SK-N-SH (cell line): ENCODE results near the gene SCD5. TPM values are rescaled to one million over a fixed set of nuclear protein-coding genes. Genes with fewer than 3 reads are reported as not detected.

Experiments used
- CTCF ChIA-PET: fragments of 300-600, 350-600 bp; formaldehyde crosslinking; extraction: SDS; loops from one replicate; lab custom pipeline; 2021; lab: Yijun Ruan, JAX
- POLR2A ChIA-PET: fragments of 350-600 bp; sonication (Branson Sonifier 250); formaldehyde crosslinking; extraction: SDS; loops from one replicate; lab custom pipeline; 2020; ENCODE audit warnings: antibody characterized with exemption, inconsistent platforms; lab: Yijun Ruan, JAX
- DNase-seq: peaks from one replicate; pipeline ENCODE4 v3.0.0; 2012
- H2AFZ ChIP-seq: fragments of 200-600 bp; sonication (generic); 2 replicates; pipeline ENCODE4 v1.8.1; 2016; ENCODE audit warnings: antibody characterized with exemption, mild to moderate bottlenecking, low read depth
- H3F3A ChIP-seq: fragments of 200-600 bp; sonication (generic); replicated peaks from 2 replicates; pipeline ENCODE3; 2016; ENCODE audit warnings: antibody characterized with exemption, mild to moderate bottlenecking; ENCODE audit not compliant: insufficient read depth
- H3K27ac ChIP-seq, 2 experiments: fragments of 200-500 bp in 1 of 2; fragments of 200-600 bp in 1 of 2; sonication (Bioruptor generic) in 1 of 2; sonication (generic), shearing (Covaris generic) in 1 of 2; 2 replicates each; pipeline versions ENCODE4 v1.5.1 to v1.6.1; 2014 to 2016; ENCODE audit warnings: low read depth in 2 of 2, inconsistent platforms in 1 of 2, low read length in 1 of 2, mild to moderate bottlenecking in 1 of 2, mixed read lengths in 1 of 2
- H3K27me3 ChIP-seq: fragments of 200-600 bp; sonication (generic), shearing (Covaris generic); 2 replicates; pipeline ENCODE4 v1.6.1; 2016; ENCODE audit warnings: mixed run types; ENCODE audit not compliant: insufficient read depth
- H3K36me3 ChIP-seq, 2 experiments: fragments of 200-500 bp in 1 of 2; fragments of 200-600 bp in 1 of 2; sonication (Bioruptor generic) in 1 of 2; sonication (generic) in 1 of 2; replicated peaks in 1 of 2; 2 replicates each; pipeline versions ENCODE3 to v1.5.1; 2014 to 2016; ENCODE audit warnings: low read length in 1 of 2, mild to moderate bottlenecking in 1 of 2; ENCODE audit not compliant: insufficient read depth in 2 of 2, control insufficient read depth in 1 of 2
- H3K4me1 ChIP-seq, 2 experiments: fragments of 200-500 bp in 1 of 2; fragments of 200-600 bp in 1 of 2; sonication (Bioruptor generic) in 1 of 2; sonication (generic), shearing (Covaris generic) in 1 of 2; 2 replicates each; pipeline versions ENCODE4 v1.5.1 to v1.6.1; 2014 to 2016; ENCODE audit warnings: low read depth in 1 of 2, low read length in 1 of 2, mixed run types in 1 of 2; ENCODE audit not compliant: insufficient read depth in 2 of 2, control insufficient read depth in 1 of 2
- H3K4me2 ChIP-seq: fragments of 200-600 bp; sonication (generic), shearing (Covaris generic); 2 replicates; pipeline ENCODE4 v1.6.1; 2017; ENCODE audit warnings: mixed run types
- H3K4me3 ChIP-seq, 2 experiments: fragments of 200-500 bp in 1 of 2; fragments of 200-600 bp in 1 of 2; sonication (Bioruptor generic) in 1 of 2; sonication (generic), shearing (Covaris generic) in 1 of 2; 2 replicates each; pipeline versions ENCODE4 v1.5.1 to v1.8.1; 2014 to 2016; ENCODE audit warnings: low read depth in 2 of 2, inconsistent platforms in 1 of 2, low read length in 1 of 2, mild to moderate bottlenecking in 1 of 2, mixed read lengths in 1 of 2, moderate library complexity in 1 of 2
- H3K79me2 ChIP-seq: fragments of 200-600 bp; sonication (generic); 2 replicates; pipeline ENCODE4 v1.8.1; 2017; ENCODE audit warnings: mild to moderate bottlenecking; ENCODE audit not compliant: insufficient read depth
- H3K9ac ChIP-seq: fragments of 200-600 bp; sonication (generic); 2 replicates; pipeline ENCODE4 v1.6.1; 2017; ENCODE audit warnings: mixed run types
- H3K9me2 ChIP-seq: fragments of 200-600 bp; sonication (generic); 2 replicates; pipeline ENCODE4 v1.6.1; 2017; ENCODE audit warnings: mixed run types
- H3K9me3 ChIP-seq: fragments of 200-600 bp; sonication (generic); 2 replicates; pipeline ENCODE4 v1.6.1; 2017; ENCODE audit warnings: mixed run types, mild to moderate bottlenecking, moderate library complexity
- H4K20me1 ChIP-seq: fragments of 200-600 bp; sonication (generic); 2 replicates; pipeline ENCODE4 v1.6.1; 2017; ENCODE audit warnings: mild to moderate bottlenecking, mixed run types; ENCODE audit not compliant: insufficient read depth
- ELF1 ChIP-seq: IDR thresholded peaks from 2 replicates; pipeline ENCODE4 v1.4.0; 2012
- FOXM1 ChIP-seq: IDR thresholded peaks from 2 replicates; pipeline ENCODE4 v1.4.0; 2012; ENCODE audit warnings: low read depth, mild to moderate bottlenecking
- GATA2 ChIP-seq: sonication (generic); formaldehyde crosslinking; IDR thresholded peaks from 2 replicates; pipeline ENCODE4 v1.5.0; 2020; ENCODE audit warnings: mild to moderate bottlenecking, missing genetic modification reagents
- JUND ChIP-seq: IDR thresholded peaks from 2 replicates; pipeline ENCODE4 v1.4.0; 2012
- RAD21 ChIP-seq: IDR thresholded peaks from 2 replicates; pipeline ENCODE4 v1.6.1; 2012; ENCODE audit warnings: mild to moderate bottlenecking, low read length
- SMC3 ChIP-seq: IDR thresholded peaks from 2 replicates; pipeline ENCODE4 v1.6.1; 2012; ENCODE audit warnings: low read depth, low read length, improper control_type of control experiment
- TEAD4 ChIP-seq: IDR thresholded peaks from 2 replicates; pipeline ENCODE4 v1.4.0; 2012; ENCODE audit warnings: mild to moderate bottlenecking, borderline replicate concordance; ENCODE audit not compliant: insufficient read depth
- WGBS: methylation state at CpG from one replicate; pipeline ENCODE4 v1.1.6; 2017; ENCODE audit warnings: low lambda C conversion rate; 5-methylcytosine and 5-hydroxymethylcytosine counted together
- polyA plus RNA-seq, 3 experiments: library from polyadenylated mRNA; depleted of rRNA; stranded (reverse); fragments of >200 nt; gene quantifications; 2 replicates each; pipeline ENCODE4 v1.2.3, GENCODE V29; 2012
- TF ChIP-seq, protein P1 (sequence below): IDR thresholded peaks from 2 replicates; pipeline ENCODE4 v1.4.0; 2012; ENCODE audit warnings: low read depth, borderline replicate concordance
- TF ChIP-seq, protein P2 (sequence below): IDR thresholded peaks from 2 replicates; pipeline ENCODE4; 2012
- TF ChIP-seq, protein P3 (sequence below): fragments of 200-600 bp; sonication (generic); IDR thresholded peaks from 2 replicates; pipeline ENCODE4 v1.6.1; 2017; ENCODE audit warnings: antibody characterized with exemption, mild to moderate bottlenecking, moderate library complexity
- TF ChIP-seq, protein P4 (sequence below): IDR thresholded peaks from 2 replicates; pipeline ENCODE4 v1.4.0; 2012; ENCODE audit warnings: low read depth, borderline replicate concordance

The SCD5 gene
- polyA plus RNA-seq, 1 of the 3 experiments (the other 2 are of a cell fraction), result 23.7 TPM

DNA sequence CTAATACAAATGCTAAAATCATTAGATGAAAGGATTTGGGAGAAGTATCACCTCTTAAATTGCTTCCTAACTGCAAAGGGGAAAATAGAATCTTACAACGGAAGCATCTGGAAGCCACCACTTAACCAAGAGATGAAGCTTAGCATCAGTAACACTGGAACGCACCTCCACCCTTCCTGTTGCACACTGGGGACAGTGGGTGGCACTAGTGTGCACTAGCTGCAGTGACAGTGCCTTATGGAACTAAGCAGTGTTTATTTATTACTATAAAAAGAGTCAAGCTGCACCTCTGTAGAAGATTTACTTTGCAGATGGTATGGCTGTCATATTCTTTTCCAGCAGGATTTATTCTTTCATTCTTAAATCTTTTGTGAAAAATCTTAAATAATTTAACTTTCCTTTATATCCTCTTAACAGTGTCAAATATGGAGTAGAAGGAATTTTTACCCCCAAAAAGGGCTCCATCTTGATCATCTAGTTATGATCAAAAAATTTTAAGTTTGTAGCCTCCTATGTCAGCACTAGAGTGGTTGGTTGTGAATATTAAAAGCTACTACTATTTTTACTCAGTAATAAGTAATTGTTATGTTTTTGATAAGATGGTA is 76.7 kb downstream of the SCD5 start:
- DNase-seq, result peak; percentile 64
- ChIA-PET CTCF (interaction anchor here (0.6 to 4.2 kb wide), 55 partner anchors 10 to 332 kb away, joined by 3 to 89 read pairs (median 4); partner anchors contain the start of gene SCD5), POLR2A (interaction anchor here (0.7 to 1.0 kb wide), 2 partner anchors 95 to 256 kb away, joined by 3 read pairs; no protein-coding TSS in a partner anchor)
- no peaks in the 10 kb centered on the region for H3K9me2 ChIP-seq
- TF ChIP-seq JUND, result no peak
- TF ChIP-seq, protein P1, sequence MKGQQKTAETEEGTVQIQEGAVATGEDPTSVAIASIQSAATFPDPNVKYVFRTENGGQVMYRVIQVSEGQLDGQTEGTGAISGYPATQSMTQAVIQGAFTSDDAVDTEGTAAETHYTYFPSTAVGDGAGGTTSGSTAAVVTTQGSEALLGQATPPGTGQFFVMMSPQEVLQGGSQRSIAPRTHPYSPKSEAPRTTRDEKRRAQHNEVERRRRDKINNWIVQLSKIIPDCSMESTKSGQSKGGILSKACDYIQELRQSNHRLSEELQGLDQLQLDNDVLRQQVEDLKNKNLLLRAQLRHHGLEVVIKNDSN, result no peak
- no peak for TF ChIP-seq ELF1
- TF ChIP-seq, protein P2, sequence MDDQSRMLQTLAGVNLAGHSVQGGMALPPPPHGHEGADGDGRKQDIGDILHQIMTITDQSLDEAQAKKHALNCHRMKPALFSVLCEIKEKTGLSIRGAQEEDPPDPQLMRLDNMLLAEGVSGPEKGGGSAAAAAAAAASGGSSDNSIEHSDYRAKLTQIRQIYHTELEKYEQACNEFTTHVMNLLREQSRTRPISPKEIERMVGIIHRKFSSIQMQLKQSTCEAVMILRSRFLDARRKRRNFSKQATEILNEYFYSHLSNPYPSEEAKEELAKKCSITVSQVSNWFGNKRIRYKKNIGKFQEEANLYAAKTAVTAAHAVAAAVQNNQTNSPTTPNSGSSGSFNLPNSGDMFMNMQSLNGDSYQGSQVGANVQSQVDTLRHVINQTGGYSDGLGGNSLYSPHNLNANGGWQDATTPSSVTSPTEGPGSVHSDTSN, result no peak
- TF ChIP-seq, protein P3, sequence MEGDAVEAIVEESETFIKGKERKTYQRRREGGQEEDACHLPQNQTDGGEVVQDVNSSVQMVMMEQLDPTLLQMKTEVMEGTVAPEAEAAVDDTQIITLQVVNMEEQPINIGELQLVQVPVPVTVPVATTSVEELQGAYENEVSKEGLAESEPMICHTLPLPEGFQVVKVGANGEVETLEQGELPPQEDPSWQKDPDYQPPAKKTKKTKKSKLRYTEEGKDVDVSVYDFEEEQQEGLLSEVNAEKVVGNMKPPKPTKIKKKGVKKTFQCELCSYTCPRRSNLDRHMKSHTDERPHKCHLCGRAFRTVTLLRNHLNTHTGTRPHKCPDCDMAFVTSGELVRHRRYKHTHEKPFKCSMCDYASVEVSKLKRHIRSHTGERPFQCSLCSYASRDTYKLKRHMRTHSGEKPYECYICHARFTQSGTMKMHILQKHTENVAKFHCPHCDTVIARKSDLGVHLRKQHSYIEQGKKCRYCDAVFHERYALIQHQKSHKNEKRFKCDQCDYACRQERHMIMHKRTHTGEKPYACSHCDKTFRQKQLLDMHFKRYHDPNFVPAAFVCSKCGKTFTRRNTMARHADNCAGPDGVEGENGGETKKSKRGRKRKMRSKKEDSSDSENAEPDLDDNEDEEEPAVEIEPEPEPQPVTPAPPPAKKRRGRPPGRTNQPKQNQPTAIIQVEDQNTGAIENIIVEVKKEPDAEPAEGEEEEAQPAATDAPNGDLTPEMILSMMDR, result peak; percentile 69
- peak; percentile 87 for TF ChIP-seq RAD21
- no peak for TF ChIP-seq GATA2 (CRISPR knock-in tag)
- TF ChIP-seq SMC3, result peak; percentile 80
- H4K20me1 ChIP-seq, result 0 out of 2 replicates have a peak, but pooled peaks cover 8% of the 10 kb centered on the region
- H3F3A ChIP-seq, result no peaks in the 10 kb centered on the region
- H3K36me3 ChIP-seq, result peaks cover 0 to 3% of the 10 kb centered on the region in 2 experiments
- no peak overlapping the region for H3K9ac ChIP-seq
- peaks cover 10% of the 10 kb centered on the region for H3K79me2 ChIP-seq
- no peak overlapping the region for H3K4me3 ChIP-seq
- no peak overlapping the region for H2AFZ ChIP-seq
- no peak overlapping the region for H3K27ac ChIP-seq
- no peaks in the 10 kb centered on the region for H3K27me3 ChIP-seq
- 0 out of 4 replicates have a peak, but pooled peaks cover 0 to 4% of the 10 kb centered on the region in 2 experiments for H3K4me1 ChIP-seq
- H3K4me2 ChIP-seq, result no peak overlapping the region
- H3K9me3 ChIP-seq, result no peaks in the 10 kb centered on the region
- 24% methylated on average over 2 of the region's 2 CpGs for WGBS

DNA sequence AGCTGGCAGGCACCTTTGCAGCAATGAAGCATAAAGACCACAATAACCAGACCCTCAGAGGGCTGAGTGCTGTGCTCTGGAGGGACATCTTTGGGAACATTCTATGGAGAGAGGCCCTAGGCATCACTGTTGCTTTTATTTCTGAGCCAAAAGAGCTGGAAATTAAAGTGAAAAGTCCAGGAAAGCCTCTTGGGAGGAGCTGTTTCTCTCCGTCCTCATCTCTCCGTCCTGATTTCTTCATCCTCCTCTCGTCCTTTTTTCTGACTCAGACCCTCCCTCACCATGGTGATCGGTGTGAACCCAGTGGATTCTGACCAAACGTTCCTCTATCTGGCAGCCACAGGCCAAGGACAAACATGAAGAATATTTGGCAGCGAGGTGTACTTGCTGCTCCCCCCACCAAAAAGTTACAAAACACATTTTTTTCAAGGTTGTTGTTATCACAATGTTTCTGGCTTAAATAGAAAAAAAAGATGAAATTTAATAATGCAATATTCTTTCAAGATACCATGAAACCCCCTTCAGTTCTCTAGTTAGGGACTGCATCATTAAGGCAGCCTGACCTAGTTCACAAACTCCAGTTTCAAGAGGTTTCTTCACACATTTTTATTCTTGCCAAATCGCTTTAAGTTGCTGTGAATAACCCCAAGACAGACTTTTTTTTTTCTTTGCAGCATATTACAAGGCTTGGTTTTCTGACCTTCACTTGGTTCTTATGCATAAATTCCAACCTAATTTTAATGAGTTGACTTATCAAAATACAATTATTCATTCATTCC is 80.2 kb downstream of the SCD5 start:
- H4K20me1 ChIP-seq, result peaks cover 6% of the 10 kb centered on the region; the same call in 1 of the 2 replicates
- H3K36me3 ChIP-seq, result peaks cover 0 to 2% of the 10 kb centered on the region in 2 experiments
- H3F3A ChIP-seq, result no peaks in the 10 kb centered on the region
- ChIA-PET POLR2A (no interaction called here), CTCF (interaction anchor here (0.7 kb wide), 1 partner anchor 80 kb away, joined by 3 read pairs; the partner anchor contains the start of gene SCD5)
- no peak overlapping the region for H3K4me2 ChIP-seq
- no peaks in the 10 kb centered on the region for H3K9me3 ChIP-seq
- DNase-seq, result no peak
- H3K9ac ChIP-seq, result no peak overlapping the region
- H3K79me2 ChIP-seq, result peaks cover 16% of the 10 kb centered on the region
- no peak overlapping the region for H3K4me3 ChIP-seq
- H2AFZ ChIP-seq, result no peak overlapping the region
- no peaks in the 10 kb centered on the region for H3K9me2 ChIP-seq
- TF ChIP-seq, protein P4, sequence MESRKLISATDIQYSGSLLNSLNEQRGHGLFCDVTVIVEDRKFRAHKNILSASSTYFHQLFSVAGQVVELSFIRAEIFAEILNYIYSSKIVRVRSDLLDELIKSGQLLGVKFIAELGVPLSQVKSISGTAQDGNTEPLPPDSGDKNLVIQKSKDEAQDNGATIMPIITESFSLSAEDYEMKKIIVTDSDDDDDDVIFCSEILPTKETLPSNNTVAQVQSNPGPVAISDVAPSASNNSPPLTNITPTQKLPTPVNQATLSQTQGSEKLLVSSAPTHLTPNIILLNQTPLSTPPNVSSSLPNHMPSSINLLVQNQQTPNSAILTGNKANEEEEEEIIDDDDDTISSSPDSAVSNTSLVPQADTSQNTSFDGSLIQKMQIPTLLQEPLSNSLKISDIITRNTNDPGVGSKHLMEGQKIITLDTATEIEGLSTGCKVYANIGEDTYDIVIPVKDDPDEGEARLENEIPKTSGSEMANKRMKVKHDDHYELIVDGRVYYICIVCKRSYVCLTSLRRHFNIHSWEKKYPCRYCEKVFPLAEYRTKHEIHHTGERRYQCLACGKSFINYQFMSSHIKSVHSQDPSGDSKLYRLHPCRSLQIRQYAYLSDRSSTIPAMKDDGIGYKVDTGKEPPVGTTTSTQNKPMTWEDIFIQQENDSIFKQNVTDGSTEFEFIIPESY, result no peak
- no peak for TF ChIP-seq TEAD4
- TF ChIP-seq JUND, result no peak
- no peak for TF ChIP-seq FOXM1
- 91% methylated on average over 7 of the region's 7 CpGs for WGBS
- H3K4me1 ChIP-seq, result 0 out of 4 replicates have a peak, but pooled peaks cover 0 to 4% of the 10 kb centered on the region in 2 experiments
- H3K27ac ChIP-seq, result no peak overlapping the region
- no peaks in the 10 kb centered on the region for H3K27me3 ChIP-seq
